Esophagus muscularis mucosa (tissue), 4 donors: ENCODE measurements around the gene IFT52. TPM values are rescaled to one million over a fixed set of nuclear protein-coding genes. Genes with fewer than 3 reads are reported as not detected.
"Not testable (repeated sequence)": the region's sequence is repeated elsewhere in the genome, so short reads cannot be mapped to it uniquely, and the experiment has no call there.

ENCODE experiments used
- DNase-seq: peaks from one replicate; pipeline ENCODE4 v3.0.0-alpha.2; 2017; ENCODE audit errors: extremely low spot score
- H3K27ac ChIP-seq, 4 donors: fragments of 200-600 bp; sonication (generic); replicated peaks in 1 of 4; 1 replicate in 3 of 4; 2 replicates in 1 of 4; pipeline ENCODE4 v1.5.1; 2016 to 2019; ENCODE audit warnings: mild to moderate bottlenecking in 1 of 4
- H3K27me3 ChIP-seq, 4 donors: fragments of 200-600 bp; sonication (generic); one replicate each; pipeline versions ENCODE4 v1.5.1 to v1.6.0; 2016 to 2019
- H3K36me3 ChIP-seq, 4 donors: fragments of 200-600 bp; sonication (generic); one replicate each; pipeline ENCODE4 v1.5.1; 2016 to 2019
- H3K4me1 ChIP-seq, 4 donors: fragments of 200-600 bp; sonication (generic); one replicate each; pipeline ENCODE4 v1.5.1; 2016 to 2019
- H3K4me3 ChIP-seq, 4 donors: fragments of 200-600 bp; sonication (generic); 1 replicate in 2 of 4; 2 replicates in 2 of 4; pipeline ENCODE4 v1.5.1; 2016 to 2019; ENCODE audit warnings: mild to moderate bottlenecking in 4 of 4, moderate library complexity in 1 of 4
- H3K9me3 ChIP-seq, 4 donors: fragments of 200-600 bp; sonication (generic); 1 replicate in 3 of 4; 2 replicates in 1 of 4; pipeline ENCODE4 v1.5.1; 2016 to 2019
- EP300 ChIP-seq: sonication (generic); formaldehyde crosslinking; IDR thresholded peaks from one replicate; pipeline ENCODE4 v1.6.1; 2017; ENCODE audit warnings: antibody characterized with exemption
- POLR2A ChIP-seq: fragments of 450-650 bp; IDR thresholded peaks from one replicate; pipeline ENCODE4 v1.6.1; 2017; ENCODE audit warnings: antibody characterized with exemption, moderate library complexity, mild to moderate bottlenecking, low read depth
- POLR2AphosphoS5 ChIP-seq, 2 donors: sonication (generic); formaldehyde crosslinking; IDR thresholded peaks; one replicate each; pipeline ENCODE4 v1.6.1; 2017; ENCODE audit warnings: antibody characterized with exemption in 2 of 2
- WGBS: methylation state at CpG from one replicate; pipeline ENCODE4 v1.1.5; 2018; 5-methylcytosine and 5-hydroxymethylcytosine counted together
- intact Hi-C: fragments of 100-400 bp; cut with DNase I; formaldehyde crosslinking; loops from one replicate; pipeline ENCODE4 v1.15.1; 2023
- total RNA-seq, 4 donors: library from RNA; depleted of rRNA; stranded (reverse); fragments of >200 nt; gene quantifications; one replicate each; pipeline versions ENCODE4 v1.1.0 to v1.2.1, GENCODE V29; 2016
- TF ChIP-seq, protein P1 (sequence below), 3 experiments: fragments of 200-600 bp in 2 of 3; fragments of 450-650 bp in 1 of 3; sonication (generic) in 2 of 3; IDR thresholded peaks; one replicate each; pipeline ENCODE4 v1.5.1; 2017 to 2019; ENCODE audit warnings: antibody characterized with exemption in 3 of 3, mild to moderate bottlenecking in 2 of 3, moderate library complexity in 1 of 3

IFT52 gene
- total RNA-seq, 4 donors from 2014 or later = 17.4 to 20.9 (median 18.9) TPM

DNA sequence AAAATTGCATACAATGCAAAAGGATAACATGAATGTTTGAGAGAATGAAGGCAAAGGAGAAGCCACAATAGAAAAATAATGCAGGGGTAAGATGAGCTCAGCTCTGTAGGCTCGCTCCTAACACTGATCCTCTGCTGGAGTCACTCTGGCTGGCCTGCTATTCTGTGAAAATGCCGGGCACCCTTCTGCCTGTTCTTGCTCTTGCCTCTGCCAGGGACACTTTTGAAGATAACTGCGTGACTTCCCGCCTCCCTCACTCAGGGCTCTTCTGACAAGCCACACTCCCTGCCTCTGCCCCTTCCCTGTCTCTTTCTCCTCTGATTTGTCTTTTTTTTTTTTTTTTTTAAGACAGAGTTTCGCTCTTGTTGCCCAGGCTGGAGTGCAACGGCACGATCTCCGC is 40.9 kb downstream of the IFT52 start:
- no peak for DNase-seq
- no peaks in the 10 kb centered on the region for H3K4me1 ChIP-seq
- H3K9me3 ChIP-seq = no peaks in the 10 kb centered on the region
- no peak overlapping the region for H3K27ac ChIP-seq
- no peak overlapping the region for H3K4me3 ChIP-seq
- no peaks in the 10 kb centered on the region for H3K27me3 ChIP-seq
- intact Hi-C loops = no loop called here
- peaks cover 10 to 92% (median 69%) of the 10 kb centered on the region in 4 donors for H3K36me3 ChIP-seq
- over 99% methylated on average over 8 of the region's 8 CpGs for WGBS
- TF ChIP-seq, protein P1, sequence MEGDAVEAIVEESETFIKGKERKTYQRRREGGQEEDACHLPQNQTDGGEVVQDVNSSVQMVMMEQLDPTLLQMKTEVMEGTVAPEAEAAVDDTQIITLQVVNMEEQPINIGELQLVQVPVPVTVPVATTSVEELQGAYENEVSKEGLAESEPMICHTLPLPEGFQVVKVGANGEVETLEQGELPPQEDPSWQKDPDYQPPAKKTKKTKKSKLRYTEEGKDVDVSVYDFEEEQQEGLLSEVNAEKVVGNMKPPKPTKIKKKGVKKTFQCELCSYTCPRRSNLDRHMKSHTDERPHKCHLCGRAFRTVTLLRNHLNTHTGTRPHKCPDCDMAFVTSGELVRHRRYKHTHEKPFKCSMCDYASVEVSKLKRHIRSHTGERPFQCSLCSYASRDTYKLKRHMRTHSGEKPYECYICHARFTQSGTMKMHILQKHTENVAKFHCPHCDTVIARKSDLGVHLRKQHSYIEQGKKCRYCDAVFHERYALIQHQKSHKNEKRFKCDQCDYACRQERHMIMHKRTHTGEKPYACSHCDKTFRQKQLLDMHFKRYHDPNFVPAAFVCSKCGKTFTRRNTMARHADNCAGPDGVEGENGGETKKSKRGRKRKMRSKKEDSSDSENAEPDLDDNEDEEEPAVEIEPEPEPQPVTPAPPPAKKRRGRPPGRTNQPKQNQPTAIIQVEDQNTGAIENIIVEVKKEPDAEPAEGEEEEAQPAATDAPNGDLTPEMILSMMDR (IDR thresholded peaks at IDR 0.05) = no peak
- TF ChIP-seq POLR2AphosphoS5 (IDR thresholded peaks at IDR 0.05) = no peak
- no peak for TF ChIP-seq POLR2A
- no peak for TF ChIP-seq EP300

DNA sequence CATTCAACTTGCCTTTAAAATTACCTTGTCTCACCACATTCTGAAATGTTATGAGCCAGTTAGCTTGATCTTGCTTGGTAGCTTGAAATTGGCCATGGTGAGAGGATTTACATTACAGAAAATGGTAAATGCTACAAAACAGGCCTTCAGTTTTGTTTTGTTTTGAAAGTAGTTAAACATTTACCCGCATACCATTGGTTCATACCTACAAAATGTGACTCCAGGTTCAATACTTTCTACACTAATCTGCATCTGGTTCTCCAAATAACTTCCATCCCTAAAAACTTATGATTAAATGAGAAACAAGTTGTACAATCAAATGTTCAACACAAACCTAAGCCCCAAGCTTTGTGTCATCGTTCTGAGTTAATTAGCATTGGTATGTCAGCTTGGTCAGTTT is 45.7 kb downstream of the IFT52 start:
- Histone ChIP-seq H3K4me3 (no peak overlapping the region), H3K27me3 (no peaks in the 10 kb centered on the region), H3K9me3 (no peaks in the 10 kb centered on the region), H3K36me3 (peaks cover 32 to 95% (median 76%) of the 10 kb centered on the region in 4 donors), H3K4me1 (no peaks in the 10 kb centered on the region), H3K27ac (no peak overlapping the region)
- no peak for TF ChIP-seq EP300
- no peak for TF ChIP-seq POLR2A
- TF ChIP-seq, protein P1 (IDR thresholded peaks at IDR 0.05) = no peak
- TF ChIP-seq POLR2AphosphoS5 (IDR thresholded peaks at IDR 0.05) = no peak
- 92% methylated on average over 2 of the region's 2 CpGs for WGBS
- no peak for DNase-seq
- intact Hi-C loops = no loop called here

DNA sequence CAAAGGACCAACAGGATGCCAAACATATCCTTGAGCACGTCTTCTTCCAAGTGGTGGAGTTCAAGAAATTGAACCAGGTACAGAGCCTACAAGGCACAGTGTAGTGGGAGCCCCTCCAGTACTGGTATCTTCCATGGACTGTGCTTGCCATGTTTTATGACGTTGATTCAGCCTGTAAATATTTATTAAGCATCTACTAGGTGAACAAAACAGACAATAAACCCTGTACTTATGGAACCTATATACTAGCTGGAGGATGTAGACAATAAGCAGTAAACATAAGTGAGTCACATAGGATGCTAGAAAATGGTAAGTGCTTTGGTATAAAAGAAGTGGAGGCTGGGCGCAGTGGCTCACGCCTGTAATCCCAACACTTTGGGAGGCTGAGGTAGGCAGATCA is 51.8 kb downstream of the IFT52 start:
- H3K36me3 ChIP-seq = peaks cover 48 to 77% (median 74%) of the 10 kb centered on the region in 4 donors
- DNase-seq = no peak
- TF ChIP-seq EP300 (no peak), POLR2A (no peak), POLR2AphosphoS5 (IDR thresholded peaks at IDR 0.05) (no peak)
- TF ChIP-seq, protein P1 (IDR thresholded peaks at IDR 0.05) = no peak

DNA sequence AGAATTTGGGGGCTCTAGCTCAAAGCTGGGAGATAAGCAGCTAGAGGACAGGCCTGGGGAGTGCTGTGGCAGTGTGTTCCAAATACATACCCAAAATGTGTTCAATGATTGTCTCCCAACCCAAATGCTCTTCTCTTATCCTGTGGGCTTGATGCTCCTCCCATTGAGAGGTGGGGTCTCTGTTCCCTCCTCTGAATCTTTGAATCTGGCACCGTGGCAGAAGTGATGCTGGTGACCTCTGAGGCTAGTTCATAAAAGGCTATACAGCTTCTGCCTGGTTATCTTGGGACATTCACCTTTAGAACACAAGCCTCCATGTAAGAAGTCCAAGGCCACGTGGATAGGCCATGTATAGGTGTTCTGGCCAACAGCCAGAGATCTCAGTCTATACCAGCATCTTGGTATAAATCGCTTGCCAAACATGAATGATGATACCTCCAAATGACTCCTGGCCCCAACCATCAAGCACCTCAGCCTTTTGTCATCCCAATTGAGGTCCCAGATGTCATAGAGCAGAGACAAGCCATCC is 60.3 kb downstream of the IFT52 start:
- no peak overlapping the region for H3K27ac ChIP-seq
- H3K4me1 ChIP-seq = no peaks in the 10 kb centered on the region
- WGBS = 60% methylated on average over 2 of the region's 3 CpGs
- intact Hi-C loops = no loop called here
- no peaks in the 10 kb centered on the region for H3K9me3 ChIP-seq
- TF ChIP-seq EP300 (no peak), POLR2AphosphoS5 (IDR thresholded peaks at IDR 0.05) (no peak), POLR2A (no peak)
- TF ChIP-seq, protein P1 (IDR thresholded peaks at IDR 0.05) = no peak
- DNase-seq = no peak
- H3K27me3 ChIP-seq = no peaks in the 10 kb centered on the region
- H3K36me3 ChIP-seq = peaks cover 15 to 27% (median 18%) of the 10 kb centered on the region in 4 donors
- no peak overlapping the region for H3K4me3 ChIP-seq

More for the DNA sequence above, 51.8 kb downstream of the IFT52 start:
- Histone ChIP-seq H3K27me3 (no peaks in the 10 kb centered on the region), H3K4me3 (no peak overlapping the region), H3K9me3 (no peaks in the 10 kb centered on the region), H3K4me1 (no peaks in the 10 kb centered on the region), H3K27ac (no peak overlapping the region)
- intact Hi-C loops = no loop called here
- 98% methylated on average over 4 of the region's 4 CpGs for WGBS

DNA sequence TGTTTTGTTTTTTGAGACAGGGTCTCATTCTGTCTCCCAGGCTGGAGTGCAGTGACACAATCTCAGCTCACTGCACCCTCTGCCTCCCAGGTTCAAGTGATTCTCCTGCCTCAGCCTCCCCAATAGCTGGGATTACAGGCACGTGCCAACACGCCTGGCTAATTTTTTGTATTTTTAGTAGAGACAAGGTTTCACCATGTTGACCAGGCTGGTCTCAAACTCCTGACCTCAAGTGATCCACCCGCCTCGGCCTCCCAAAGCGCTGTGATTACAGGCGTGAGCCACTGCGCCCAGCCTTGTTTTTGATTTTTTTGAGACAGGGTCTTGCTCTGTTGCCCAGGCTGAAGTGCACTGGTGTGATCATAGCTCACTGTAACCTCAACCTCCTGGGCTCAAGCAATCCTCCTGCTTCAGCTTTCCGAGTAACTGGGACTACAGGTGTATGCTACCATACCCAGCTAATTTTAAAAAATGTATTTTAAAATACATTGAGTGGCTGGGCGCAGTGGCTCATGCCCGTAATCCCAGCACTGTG is 61.0 kb downstream of the IFT52 start:
- H3K27me3 ChIP-seq, H3K4me1 ChIP-seq, H3K9me3 ChIP-seq, H3K4me3 ChIP-seq, intact Hi-C loops, H3K27ac ChIP-seq, DNase-seq: not testable (repeated sequence)
- peaks cover 8 to 20% (median 12%) of the 10 kb centered on the region in 4 donors for H3K36me3 ChIP-seq
- WGBS = 95% methylated on average over 10 of the region's 10 CpGs
